Fibroblast of pulmonary artery (primary cell): Measurements from ENCODE around the gene BARD1.
A peak's percentile ranks its signal among the peaks of the same experiment; 100 is the strongest.

Experiments used
- DNase-seq: peaks from one replicate; pipeline ENCODE4 v3.0.0-alpha.2; 2010; ENCODE audit warnings: low read depth
- H3K4me3 ChIP-seq: replicated peaks from 2 replicates; pipeline ENCODE4 v1.5.1; 2011; ENCODE audit warnings: low read depth, mild to moderate bottlenecking, control low read depth, low read length, moderate library complexity
- TF ChIP-seq, protein P1 (sequence below): IDR thresholded peaks from 2 replicates; pipeline ENCODE4 v1.5.1; 2011; ENCODE audit warnings: mild to moderate bottlenecking, control low read depth, low read length, inconsistent platforms; ENCODE audit errors: missing control alignments

BARD1 gene

DNA sequence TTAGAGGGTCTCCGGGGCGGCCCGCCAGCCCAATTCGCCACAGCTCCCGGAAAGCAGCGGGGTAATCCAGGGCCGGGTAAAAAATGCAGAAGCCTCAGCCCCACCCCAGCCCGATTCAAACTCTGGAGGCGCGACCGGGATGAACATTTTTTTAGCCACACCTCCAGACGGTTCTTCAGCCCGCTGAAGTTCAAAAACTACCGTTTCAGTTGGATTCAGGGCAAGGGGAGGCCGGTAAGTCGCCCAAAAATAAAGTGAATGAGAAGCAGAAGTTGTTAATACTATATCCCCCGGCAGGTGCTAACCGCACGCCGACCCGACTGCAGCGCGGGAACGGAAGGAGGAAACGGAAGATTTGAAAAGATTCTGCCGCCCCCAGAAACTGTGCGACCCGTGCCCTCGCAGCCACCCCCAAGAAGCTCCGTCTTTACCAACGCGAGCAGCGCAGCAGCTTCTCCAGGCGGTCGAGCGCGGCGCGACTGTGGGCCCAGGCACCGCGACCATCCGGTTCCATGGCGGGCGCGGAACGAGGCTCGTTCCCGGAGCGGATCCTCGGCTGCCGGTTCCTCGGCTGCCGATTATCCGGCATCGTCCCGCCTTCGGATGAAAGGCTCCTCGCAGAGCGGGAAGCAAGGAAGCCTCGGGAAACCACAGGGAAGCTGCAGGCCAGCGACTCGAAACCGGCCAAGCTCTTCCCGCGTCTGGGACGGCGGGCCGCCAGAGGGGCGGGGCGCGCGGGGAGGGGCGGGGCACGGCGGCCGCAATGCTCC is at the start of gene BARD1:
Gene BARD1 (minus strand): TSS at position 703 of the 770 bp plus-strand sequence. CDS start 114 bp downstream, at position 589.
- peak; percentile 46 for DNase-seq
- peak within 1 kb of the TSS; percentile 88 for H3K4me3 ChIP-seq
- TF ChIP-seq, protein P1, sequence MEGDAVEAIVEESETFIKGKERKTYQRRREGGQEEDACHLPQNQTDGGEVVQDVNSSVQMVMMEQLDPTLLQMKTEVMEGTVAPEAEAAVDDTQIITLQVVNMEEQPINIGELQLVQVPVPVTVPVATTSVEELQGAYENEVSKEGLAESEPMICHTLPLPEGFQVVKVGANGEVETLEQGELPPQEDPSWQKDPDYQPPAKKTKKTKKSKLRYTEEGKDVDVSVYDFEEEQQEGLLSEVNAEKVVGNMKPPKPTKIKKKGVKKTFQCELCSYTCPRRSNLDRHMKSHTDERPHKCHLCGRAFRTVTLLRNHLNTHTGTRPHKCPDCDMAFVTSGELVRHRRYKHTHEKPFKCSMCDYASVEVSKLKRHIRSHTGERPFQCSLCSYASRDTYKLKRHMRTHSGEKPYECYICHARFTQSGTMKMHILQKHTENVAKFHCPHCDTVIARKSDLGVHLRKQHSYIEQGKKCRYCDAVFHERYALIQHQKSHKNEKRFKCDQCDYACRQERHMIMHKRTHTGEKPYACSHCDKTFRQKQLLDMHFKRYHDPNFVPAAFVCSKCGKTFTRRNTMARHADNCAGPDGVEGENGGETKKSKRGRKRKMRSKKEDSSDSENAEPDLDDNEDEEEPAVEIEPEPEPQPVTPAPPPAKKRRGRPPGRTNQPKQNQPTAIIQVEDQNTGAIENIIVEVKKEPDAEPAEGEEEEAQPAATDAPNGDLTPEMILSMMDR: no peak

DNA sequence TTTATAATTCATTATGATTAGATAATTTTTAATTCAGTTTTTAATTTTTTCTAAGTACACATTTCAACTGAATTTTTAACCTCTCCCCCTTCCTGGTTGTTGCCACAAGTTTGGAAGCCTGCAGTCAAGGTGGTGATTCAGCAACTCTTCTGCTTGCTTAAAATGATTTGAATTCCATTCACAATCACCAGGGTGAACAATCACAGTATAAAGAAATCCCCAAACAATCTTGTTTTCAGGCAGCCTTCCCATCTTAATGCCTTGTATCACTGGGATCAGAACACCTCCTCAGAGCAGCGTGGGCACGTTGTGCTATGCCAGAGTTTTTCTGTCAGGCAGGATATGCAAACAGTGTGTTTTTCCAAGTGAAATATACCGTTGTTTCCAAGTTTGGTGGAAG is 46.7 kb upstream of the BARD1 start:
- TF ChIP-seq, protein P1: no peak
- no peak overlapping the region for H3K4me3 ChIP-seq
- DNase-seq: peak; percentile 28

DNA sequence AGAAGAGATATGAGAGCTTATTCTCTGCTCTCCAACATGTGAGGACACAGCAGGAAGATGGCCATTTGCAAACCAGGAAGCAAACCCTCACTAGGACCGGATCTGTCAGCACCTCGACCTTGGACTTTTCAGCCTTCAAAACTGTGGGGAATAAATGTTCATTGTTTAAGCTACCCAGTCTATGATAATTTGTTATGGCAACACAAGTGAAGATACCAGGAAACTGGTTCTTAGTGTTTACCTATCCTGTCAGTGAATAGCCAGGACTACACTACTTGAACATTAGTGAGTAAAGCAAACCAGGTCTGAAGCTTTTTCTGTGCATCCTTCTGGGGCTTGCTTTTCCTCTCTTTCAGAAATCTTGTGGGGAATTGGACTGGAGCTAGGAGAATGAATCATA is 44.4 kb upstream of the BARD1 start:
- H3K4me3 ChIP-seq: no peak overlapping the region
- TF ChIP-seq, protein P1: no peak
- no peak for DNase-seq

DNA sequence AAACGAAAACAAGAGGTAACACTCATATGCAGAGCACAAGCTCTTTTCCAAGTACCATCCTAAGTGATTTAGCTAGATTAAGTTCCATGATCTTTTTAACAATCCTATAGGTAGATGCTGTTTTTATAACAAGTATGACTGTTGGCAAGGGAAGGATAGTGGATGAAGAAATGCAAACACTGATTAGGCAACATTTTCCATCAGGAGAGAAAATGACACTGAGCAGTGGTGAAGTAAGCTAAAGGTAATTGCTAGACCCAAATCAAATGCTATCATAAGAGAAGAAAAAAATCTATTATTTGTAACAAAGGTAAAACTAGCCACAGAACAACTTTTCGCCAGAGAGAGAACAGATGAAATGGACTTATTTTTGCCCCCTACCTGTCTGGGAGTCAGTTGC is 34.3 kb upstream of the BARD1 start:
- no peak overlapping the region for H3K4me3 ChIP-seq
- TF ChIP-seq, protein P1: no peak
- no peak for DNase-seq

DNA sequence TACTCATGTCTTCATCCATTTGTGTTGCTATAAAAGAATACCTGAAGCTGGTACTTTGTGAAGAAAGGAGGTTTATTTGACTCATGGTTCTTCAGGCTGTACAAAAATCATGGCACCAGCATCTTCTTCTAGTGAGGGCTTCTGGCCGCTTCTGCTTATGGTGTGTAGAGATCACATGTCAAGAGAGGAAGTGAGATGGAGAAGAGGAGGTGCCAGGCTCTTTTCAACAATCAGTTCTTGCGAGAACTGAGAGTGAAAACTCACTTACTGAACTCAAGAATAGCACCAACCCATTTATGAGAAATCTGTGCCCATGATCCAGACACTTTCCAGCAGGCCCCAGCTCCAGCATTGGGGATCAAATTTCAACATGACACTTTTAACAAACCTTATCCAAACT is 30.0 kb upstream of the BARD1 start:
- no peak for DNase-seq
- TF ChIP-seq, protein P1: no peak
- H3K4me3 ChIP-seq: no peak overlapping the region

DNA sequence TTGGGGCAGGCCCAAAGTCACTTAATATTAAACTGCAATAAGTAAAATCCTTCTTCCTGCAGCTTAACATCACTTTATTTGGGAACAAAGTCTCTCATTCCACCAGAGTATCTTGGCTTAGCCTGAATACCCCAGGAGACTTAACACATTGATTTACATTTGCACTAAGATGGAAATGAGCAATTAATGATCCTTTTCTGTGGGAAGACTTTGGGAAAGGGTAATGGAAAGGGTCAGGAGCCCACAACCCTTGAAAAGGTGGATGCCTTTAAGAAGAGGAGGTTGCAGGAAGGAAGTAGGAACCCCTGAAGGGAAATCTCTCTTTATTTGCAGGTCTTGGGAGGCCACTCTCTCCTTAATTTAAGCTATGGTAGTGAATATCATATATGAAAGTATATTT is 28.0 kb upstream of the BARD1 start:
- TF ChIP-seq, protein P1: no peak

DNA sequence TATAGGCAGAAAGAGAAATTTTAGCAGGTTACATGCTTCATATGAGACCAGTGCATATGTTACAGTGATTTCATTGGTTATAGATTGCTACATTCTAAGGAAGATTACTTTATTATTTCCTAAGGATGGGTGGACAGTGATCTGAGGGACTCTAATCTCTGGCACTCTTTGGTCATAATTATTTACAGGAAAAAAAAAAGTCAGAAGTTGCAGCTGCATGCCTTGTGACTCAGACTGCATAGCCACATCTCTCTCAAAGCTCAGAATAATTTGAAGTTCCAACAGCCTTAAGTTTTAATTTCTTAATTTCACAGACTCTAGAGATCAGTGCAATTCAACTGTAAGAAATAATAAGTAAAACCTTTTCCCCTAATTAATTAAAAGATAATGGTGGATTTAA is 27.1 kb upstream of the BARD1 start:
- no peak overlapping the region for H3K4me3 ChIP-seq
- TF ChIP-seq, protein P1: no peak
- DNase-seq: no peak

More for the DNA sequence above, 28.0 kb upstream of the BARD1 start:
- DNase-seq: no peak
- no peak overlapping the region for H3K4me3 ChIP-seq
